GM10266 (cell line): Measurements from ENCODE around the gene ANKS1A.

Source experiments
- DNase-seq: peaks from one replicate; pipeline ENCODE4 v3.0.0; 2012; ENCODE audit errors: extremely low spot score
- CTCF ChIP-seq: IDR thresholded peaks from 2 replicates; pipeline ENCODE4 v1.5.1; 2012; ENCODE audit warnings: mild to moderate bottlenecking, low read depth; ENCODE audit not compliant: control insufficient read depth, insufficient read depth; ENCODE audit errors: missing control alignments

The ANKS1A gene

GRCh38 chr6:34974249-34974642 lies 85.2 kb downstream of the ANKS1A start:
- TF ChIP-seq CTCF: no peak
- DNase-seq: no peak

- TF ChIP-seq CTCF: no peak
- DNase-seq: no peak
Observed at GRCh38 chr6:34976239-34976638, 87.2 kb downstream of the ANKS1A start.

- TF ChIP-seq CTCF: no peak
- no peak for DNase-seq
Observed at GRCh38 chr6:34979218-34979617, 90.2 kb downstream of the ANKS1A start.

GRCh38 chr6:34979994-34980393 lies 90.9 kb downstream of the ANKS1A start:
- TF ChIP-seq CTCF: no peak
- DNase-seq: no peak

- TF ChIP-seq CTCF: no peak
- no peak for DNase-seq
Observed at GRCh38 chr6:34981366-34981765, 92.3 kb downstream of the ANKS1A start.

- no peak for TF ChIP-seq CTCF
Observed at GRCh38 chr6:34981951-34982350, 92.9 kb downstream of the ANKS1A start.

GRCh38 chr6:34982424-34982852 lies 93.4 kb downstream of the ANKS1A start:
- TF ChIP-seq CTCF: no peak
- DNase-seq: no peak

More at GRCh38 chr6:34981951-34982350, 92.9 kb downstream of the ANKS1A start:
- no peak for DNase-seq
